Transverse colon (tissue), 4 donors: ENCODE measurements around the gene ALKBH4.

ENCODE experiments used
- POLR2AphosphoS5 ChIP-seq, 3 donors: sonication (generic); formaldehyde crosslinking; IDR thresholded peaks; one replicate each; pipeline ENCODE4 v1.6.1; 2016; ENCODE audit warnings: antibody characterized with exemption in 3 of 3
- TF ChIP-seq, protein P1 (sequence below), 5 experiments: fragments of 200-600 bp in 3 of 5; fragments of 450-650 bp in 2 of 5; sonication (generic) in 3 of 5; IDR thresholded peaks; 1 replicate in 2 of 5; 2 replicates in 3 of 5; pipeline ENCODE4 v1.5.1; 2016 to 2017; ENCODE audit warnings: antibody characterized with exemption in 5 of 5, inconsistent platforms in 3 of 5, mild to moderate bottlenecking in 2 of 5, moderate library complexity in 1 of 5

DNA sequence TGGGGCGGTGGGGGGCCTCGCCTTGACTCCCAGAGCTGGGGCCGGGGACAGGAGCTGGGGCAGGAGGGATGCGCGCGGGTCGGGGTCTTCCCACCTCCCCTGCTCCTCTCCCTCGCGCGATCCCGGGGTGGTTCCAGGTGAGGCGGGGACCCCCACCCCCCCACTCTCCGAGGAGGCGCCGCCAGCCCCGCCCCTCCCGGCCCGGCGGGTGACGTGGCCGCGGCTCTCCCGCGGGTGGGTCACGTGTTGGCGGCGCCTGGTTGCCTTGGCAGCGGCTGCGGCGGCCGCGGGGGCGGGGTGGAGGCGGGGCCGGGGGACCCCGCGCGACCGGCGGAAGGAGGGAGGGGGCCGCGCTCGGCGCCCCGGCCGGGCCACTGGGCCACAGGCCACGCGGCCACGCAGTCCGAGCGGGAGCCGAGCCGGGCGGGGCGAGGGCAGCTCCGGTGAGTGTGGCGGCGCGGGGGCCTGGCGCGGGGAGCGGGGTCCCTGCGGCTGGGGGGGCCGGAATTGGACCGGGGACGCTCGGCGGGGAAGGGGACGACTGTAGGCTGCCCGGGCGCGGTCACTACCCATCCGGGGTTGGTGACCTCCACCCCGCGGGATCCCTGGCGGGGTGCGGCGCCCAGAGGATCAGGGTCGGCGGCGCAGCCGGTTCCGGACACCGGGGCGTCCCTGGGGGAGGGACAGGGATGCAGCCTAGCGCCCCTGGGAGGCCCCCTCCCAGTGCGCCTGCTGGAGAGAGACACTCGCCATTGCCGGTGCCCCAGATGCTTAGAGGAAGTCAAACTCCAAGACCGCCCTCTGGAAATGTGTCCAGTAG, 31.2 kb downstream of the ALKBH4 start, which contains the start of gene ORAI2:
- TF ChIP-seq, protein P1, sequence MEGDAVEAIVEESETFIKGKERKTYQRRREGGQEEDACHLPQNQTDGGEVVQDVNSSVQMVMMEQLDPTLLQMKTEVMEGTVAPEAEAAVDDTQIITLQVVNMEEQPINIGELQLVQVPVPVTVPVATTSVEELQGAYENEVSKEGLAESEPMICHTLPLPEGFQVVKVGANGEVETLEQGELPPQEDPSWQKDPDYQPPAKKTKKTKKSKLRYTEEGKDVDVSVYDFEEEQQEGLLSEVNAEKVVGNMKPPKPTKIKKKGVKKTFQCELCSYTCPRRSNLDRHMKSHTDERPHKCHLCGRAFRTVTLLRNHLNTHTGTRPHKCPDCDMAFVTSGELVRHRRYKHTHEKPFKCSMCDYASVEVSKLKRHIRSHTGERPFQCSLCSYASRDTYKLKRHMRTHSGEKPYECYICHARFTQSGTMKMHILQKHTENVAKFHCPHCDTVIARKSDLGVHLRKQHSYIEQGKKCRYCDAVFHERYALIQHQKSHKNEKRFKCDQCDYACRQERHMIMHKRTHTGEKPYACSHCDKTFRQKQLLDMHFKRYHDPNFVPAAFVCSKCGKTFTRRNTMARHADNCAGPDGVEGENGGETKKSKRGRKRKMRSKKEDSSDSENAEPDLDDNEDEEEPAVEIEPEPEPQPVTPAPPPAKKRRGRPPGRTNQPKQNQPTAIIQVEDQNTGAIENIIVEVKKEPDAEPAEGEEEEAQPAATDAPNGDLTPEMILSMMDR (IDR thresholded peaks at IDR 0.05) = no peak
- no peak for TF ChIP-seq POLR2AphosphoS5 (IDR thresholded peaks at IDR 0.05)
